Dermis lymphatic vessel endothelial cell (primary cell): ENCODE results near the gene LRRC32. TPM values are rescaled to one million over a fixed set of nuclear protein-coding genes. Genes with fewer than 3 reads are reported as not detected.

Source experiments
- total RNA-seq: library from RNA; depleted of rRNA; stranded (reverse); fragments of >200 nt; gene quantifications from 2 replicates; pipeline ENCODE4 v1.2.1, GENCODE V29; 2014

Gene LRRC32, protein sequence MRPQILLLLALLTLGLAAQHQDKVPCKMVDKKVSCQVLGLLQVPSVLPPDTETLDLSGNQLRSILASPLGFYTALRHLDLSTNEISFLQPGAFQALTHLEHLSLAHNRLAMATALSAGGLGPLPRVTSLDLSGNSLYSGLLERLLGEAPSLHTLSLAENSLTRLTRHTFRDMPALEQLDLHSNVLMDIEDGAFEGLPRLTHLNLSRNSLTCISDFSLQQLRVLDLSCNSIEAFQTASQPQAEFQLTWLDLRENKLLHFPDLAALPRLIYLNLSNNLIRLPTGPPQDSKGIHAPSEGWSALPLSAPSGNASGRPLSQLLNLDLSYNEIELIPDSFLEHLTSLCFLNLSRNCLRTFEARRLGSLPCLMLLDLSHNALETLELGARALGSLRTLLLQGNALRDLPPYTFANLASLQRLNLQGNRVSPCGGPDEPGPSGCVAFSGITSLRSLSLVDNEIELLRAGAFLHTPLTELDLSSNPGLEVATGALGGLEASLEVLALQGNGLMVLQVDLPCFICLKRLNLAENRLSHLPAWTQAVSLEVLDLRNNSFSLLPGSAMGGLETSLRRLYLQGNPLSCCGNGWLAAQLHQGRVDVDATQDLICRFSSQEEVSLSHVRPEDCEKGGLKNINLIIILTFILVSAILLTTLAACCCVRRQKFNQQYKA
- total RNA-seq, result 34.5 and 39.3 TPM in 2 replicates

DNA sequence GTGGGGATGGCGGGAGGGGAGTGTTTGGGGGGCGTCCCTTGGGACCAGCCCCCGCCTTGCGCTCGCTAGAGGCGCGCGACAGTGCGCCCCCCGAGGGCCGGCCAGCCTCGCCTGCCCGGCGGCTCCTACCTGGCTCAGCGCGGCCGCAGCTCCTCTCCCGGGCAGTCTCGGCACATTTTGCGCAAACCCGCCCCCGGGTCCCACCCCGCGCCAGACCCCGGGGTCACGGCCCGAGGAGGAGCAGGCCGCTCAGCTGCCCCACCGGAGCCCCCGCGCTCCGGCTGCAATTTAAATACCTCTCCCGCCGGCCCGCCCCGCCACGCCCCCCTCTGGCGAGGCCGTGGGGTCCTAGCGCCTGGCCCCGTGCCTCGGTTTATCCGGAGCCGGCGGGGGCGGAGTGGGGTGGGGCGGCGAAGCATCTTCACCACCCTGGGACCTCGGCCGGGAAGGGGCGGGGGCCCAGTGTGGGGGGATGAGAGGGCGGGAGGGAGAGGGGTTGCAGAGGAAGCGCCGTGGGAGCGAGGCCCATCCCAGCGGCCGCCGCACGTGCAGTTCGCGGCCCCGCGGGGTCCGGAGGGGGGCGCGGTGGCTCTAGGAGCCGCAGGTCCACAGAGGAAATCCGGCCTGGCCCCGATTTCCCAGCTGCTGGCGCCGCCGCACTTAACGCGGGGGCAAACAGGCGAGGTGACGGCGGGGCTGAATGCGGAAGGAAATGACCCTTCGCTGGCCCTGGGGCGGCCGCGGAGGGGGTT is at the start of gene LRRC32:
Gene LRRC32 (minus strand): TSS at position 263 of the 752 bp plus-strand sequence. CDS start 4,793 bp downstream, outside the sequence.

Other genes with a start within 250 kb of the LRRC32 start
- 10.1 and 11.1 TPM in 2 replicates for gene EMSY, start 225.7 kb downstream of the LRRC32 start, total RNA-seq
- 3.0 and 3.9 TPM in 2 replicates for gene TSKU, start 112.6 kb upstream of the LRRC32 start, total RNA-seq
- 27.1 and 29.1 TPM in 2 replicates for gene ACER3, start 190.2 kb upstream of the LRRC32 start, total RNA-seq